Stimulated activated CD4-positive, alpha-beta T cell treated with anti-CD3 and anti-CD28 coated beads, Interleukin-12 subunit alpha, Interleukin-12 subunit beta, amount 100 ng/mL, for 4 hours (primary cell): ENCODE results near the gene CPD.

Experiments
- DNase-seq: peaks from one replicate; pipeline ENCODE4 v3.0.0-alpha.2; 2020

CPD gene

DNA sequence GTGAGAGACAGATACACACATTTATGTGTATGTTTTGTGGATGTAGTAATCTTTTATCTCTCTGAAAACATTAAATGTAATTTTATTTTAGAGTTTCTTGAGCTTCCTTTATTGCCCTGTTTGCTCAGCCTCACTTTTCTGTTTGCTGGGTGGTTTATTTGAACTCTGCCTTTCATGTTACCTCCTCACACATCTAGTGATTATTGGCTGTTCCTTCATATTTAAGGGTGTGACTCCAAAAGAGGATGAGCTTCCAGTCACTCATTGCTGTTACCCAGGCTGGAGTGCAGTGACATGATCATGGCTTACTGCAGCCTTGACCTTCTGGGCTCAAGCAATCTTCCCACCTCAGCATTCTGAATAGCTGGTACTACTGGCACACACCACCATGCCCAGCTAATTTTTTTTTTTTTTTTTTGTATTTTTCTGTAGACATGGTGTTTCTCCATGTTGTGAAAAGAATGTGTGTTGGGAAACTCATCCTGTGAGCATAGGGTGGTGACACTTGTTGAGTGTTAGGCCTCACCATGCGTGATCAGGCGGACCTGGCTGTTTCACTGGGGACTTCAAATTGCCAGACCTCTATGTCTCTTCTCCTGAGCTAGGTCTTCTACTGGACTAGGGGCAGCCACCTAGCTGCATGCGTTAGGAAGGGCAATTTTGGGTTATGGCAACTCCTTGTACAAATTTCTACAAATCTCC lies 136.3 kb downstream of the CPD start:
- DNase-seq, result no peak

DNA sequence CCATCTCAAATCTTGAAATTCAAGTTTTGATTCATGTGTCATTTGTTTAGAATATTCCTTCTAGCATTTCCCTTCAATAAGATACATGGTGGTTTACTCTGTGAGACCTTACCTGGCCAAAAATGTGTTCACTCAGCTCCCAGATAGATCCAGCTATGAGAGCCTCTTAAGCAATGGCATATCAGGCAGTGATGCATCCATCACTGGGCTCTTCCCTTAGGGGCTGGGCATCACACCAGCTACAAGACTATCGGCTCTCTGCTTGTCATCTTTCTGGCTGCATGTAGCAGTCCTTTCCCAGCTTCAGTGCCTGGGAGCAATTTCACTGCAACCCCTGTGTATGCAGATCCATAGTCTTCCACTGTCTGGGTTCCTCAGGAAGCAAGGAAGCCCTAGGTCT lies 139.1 kb downstream of the CPD start:
- DNase-seq, result no peak

DNA sequence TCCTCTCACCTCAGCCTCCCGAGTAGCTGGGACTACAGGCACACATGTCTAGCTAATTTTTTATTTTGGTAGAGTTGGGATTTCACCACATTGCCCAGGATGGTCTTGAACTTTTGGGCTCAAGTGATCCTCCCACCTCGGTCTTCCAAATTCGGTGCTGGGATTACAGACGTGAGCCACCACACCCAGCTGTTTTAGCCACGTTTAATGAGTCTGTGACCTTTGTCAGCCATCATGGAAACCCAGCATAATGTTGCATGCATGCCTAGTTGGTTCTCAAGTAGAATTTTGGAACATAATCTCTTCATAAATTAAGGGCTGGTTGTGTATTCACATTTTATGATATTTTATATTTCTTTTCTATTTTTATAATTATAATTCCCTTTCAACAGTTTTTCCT lies 140.4 kb downstream of the CPD start:
- no peak for DNase-seq
